Skeletal muscle cell (primary cell): ENCODE data around the gene C5orf24.

Experiments
- DNase-seq: peaks from one replicate; pipeline ENCODE4 v3.0.0-alpha.2; 2010; ENCODE audit warnings: low read depth
- H3K4me3 ChIP-seq: 2 replicates; pipeline ENCODE4 v1.5.1; 2011; ENCODE audit warnings: low read depth, mild to moderate bottlenecking, control low read depth, low read length, moderate library complexity

The C5orf24 gene

DNA sequence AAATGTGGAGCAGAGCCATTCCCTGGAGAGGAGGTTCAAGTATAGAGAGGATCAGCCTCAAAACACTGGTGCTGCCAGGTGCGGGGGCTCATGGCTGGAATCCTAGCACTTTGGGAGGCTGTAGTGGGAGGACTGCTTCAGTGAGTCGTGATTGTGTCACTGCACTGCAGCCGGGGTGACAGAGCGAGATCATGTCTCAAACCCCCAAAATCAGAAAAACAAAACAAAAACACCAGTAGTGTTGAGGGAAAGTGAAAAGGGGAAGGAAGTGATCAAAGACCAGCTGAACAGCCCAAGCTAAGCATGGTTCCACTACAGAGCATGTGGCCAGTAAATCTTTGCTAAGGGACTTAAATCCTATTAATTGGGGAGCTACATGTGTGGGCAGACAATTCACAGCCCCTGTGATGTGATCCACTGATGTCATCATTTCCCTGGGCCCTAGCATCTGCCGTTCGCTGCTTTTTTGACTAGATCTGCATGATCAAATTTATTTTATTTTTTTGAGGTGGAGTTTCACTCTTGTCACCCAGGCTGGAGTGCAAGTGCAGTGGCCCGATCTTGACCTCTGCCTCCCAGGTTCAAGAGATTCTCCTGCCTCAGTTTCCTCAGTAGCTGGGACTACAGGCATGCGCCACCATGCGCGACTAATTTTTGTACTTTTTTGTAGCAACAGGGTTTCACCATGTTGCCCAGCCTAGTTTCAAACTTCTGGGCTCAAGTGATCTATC, 56.5 kb downstream of the C5orf24 start:
- H3K4me3 ChIP-seq, result no peak overlapping the region
- peak; percentile 6 for DNase-seq

DNA sequence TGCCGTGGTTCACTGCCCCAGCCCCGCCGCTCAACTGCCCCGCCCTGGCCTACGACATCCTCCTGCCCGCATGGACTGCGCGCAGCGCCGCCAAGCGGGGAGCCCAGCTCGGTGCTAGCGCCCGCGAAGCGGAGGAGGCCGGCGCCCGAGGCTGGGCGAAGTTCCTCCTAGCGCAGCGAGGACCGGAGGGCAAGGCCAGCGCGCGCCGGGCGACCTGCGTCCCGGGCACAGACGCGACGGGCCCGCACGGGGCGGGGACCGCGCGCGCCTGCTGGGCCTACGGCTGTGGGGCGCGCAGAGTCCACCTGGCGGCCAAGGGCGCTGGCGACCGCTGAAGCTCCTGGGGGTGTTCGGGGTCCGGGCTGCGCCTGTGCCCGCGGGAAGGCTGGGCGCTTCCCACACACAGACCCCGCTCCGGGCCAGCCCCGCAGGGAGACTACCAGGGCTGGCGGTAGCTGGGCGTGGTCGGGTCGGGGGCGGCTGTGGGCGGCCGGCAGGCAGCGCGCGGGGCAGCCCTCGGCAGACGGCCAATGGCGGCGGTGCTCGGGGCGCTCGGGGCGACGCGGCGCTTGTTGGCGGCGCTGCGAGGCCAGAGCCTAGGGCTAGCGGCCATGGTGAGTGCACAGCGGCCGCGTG, 59.0 kb downstream of the C5orf24 start, which contains the start of gene PCBD2:
Gene PCBD2, plus strand, starts transcription at position 522 of the 636 bp plus-strand sequence. Its CDS starts 9 bp downstream, at position 531.
- DNase-seq, result peak; percentile 43
- H3K4me3 ChIP-seq, result peak within 1 kb of the TSS; percentile 77

DNA sequence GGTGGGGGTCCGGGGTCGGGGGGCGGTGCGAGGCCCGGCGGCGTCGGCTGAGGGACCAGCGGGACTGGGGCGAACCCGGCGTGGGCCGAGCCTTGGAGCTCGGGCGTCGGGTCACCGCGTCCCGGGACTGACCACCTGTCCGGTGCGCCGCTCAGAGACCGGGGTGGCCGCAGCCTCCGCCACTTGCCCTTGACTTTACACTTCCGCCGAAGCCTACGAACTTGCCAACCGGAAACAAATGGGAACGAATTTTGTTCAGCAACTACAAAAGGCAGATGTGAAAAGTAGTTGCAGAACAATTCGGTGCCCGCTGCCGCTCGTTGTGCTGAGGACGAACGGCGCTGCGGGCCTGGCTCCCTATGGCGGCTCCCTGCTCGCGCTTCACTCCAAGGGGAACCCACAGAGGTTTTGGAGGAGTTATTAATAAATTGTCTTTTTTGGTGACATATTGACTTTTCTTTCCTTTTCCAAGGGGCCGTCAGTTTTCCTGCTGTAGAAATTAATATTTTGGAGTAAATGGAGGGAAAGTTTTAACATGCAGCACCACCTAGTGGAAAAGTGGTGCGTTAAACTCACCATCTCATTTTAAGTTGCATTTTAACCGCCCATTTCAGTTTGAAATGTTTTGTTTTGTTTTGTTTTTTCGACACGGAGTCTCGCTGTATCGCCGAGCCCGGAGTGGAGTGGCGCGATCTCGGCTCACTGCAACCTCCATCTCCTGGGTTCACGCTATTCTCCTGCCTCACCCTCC, 59.7 kb downstream of the C5orf24 start:
- H3K4me3 ChIP-seq, result peak overlapping the region; percentile 77
- DNase-seq, result peak; percentile 19

DNA sequence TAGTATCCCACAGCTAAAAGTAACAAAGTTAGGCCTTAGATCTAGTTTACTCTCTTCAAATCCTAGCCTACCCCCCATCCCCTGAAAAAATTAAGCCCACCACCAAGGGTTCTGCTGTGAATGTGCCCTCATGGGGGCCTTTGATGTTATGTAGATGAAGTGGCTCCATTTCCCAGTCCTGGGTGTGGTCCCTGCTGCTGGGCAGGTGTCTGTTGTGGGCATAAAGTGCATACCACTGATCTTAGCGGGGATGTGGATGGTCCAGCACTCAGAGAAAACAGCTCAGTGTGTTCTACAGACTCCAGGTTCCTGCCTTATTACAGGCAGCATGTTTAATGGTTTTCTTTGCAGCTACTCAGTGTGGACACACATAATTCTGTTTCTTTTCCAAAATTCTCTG, 61.0 kb downstream of the C5orf24 start:
- no peak overlapping the region for H3K4me3 ChIP-seq
- DNase-seq, result no peak
